K562 (cell line): ENCODE measurements around the gene SERTAD3. TPM values are rescaled to one million over a fixed set of nuclear protein-coding genes. Genes with fewer than 3 reads are reported as not detected.

Experiments
- ARID2 ChIP-seq: fragments of 450-650 bp; IDR thresholded peaks from 2 replicates; pipeline ENCODE4 v1.6.1; 2017; ENCODE audit warnings: antibody characterized with exemption, mild to moderate bottlenecking
- C11orf30 ChIP-seq: fragments of 450-650 bp; IDR thresholded peaks from 2 replicates; pipeline ENCODE4 v1.6.1; 2016; ENCODE audit warnings: low read depth, mild to moderate bottlenecking
- CAMTA2 ChIP-seq: fragments of 250-450 bp; sonication (Bioruptor Pico); conservative IDR thresholded peaks from 2 replicates; pipeline ENCODE4 v1.5.1; 2022
- CHCHD3 ChIP-seq: fragments of 250-450 bp; sonication (Bioruptor Pico); IDR thresholded peaks from 2 replicates; pipeline ENCODE4 v2.1.2; 2022; ENCODE audit warnings: mild to moderate bottlenecking
- CREB3 ChIP-seq: fragments of 450-650 bp; conservative IDR thresholded peaks from 2 replicates; pipeline ENCODE4 v1.6.1; 2016; ENCODE audit warnings: missing genetic modification characterization, low read depth, mild to moderate bottlenecking, missing compliant biosample characterization, moderate library complexity
- ELF4 ChIP-seq: fragments of 450-650 bp; formaldehyde crosslinking; IDR thresholded peaks from 2 replicates; pipeline ENCODE4 v1.4.0; 2022; ENCODE audit warnings: missing genetic modification characterization
- HDAC1 ChIP-seq, 2 experiments: fragments of 450-650 bp; IDR thresholded peaks; 2 replicates each; pipeline ENCODE4 v1.6.1; 2016 to 2017; ENCODE audit warnings: inconsistent platforms in 1 of 2, mild to moderate bottlenecking in 1 of 2, moderate library complexity in 1 of 2
- KAT7 ChIP-seq: sonication (generic); formaldehyde crosslinking; IDR thresholded peaks from 2 replicates; pipeline ENCODE4 v1.8.0; 2022; ENCODE audit warnings: missing genetic modification reagents, mild to moderate bottlenecking, borderline replicate concordance
- POLR2G ChIP-seq: fragments of 200-400 bp; formaldehyde crosslinking; IDR thresholded peaks from 2 replicates; pipeline ENCODE4 v1.6.1; 2017; ENCODE audit warnings: low read depth, mild to moderate bottlenecking, antibody characterized with exemption, low read length, moderate library complexity
- RAD21 ChIP-seq, 2 experiments: fragments of 250-450 bp in 1 of 2; fragments of 450-650 bp in 1 of 2; sonication (Bioruptor Pico) in 1 of 2; formaldehyde crosslinking in 1 of 2; IDR thresholded peaks in 1 of 2; conservative IDR thresholded peaks in 1 of 2; 2 replicates each; pipeline versions ENCODE4 v1.4.0 to v1.8.0; 2020 to 2022; ENCODE audit warnings: mild to moderate bottlenecking in 2 of 2, moderate library complexity in 1 of 2
- SP1 ChIP-seq: sonication (generic); formaldehyde crosslinking; IDR thresholded peaks from 2 replicates; pipeline ENCODE4 v1.8.1; 2022; ENCODE audit warnings: mild to moderate bottlenecking, missing genetic modification reagents
- TAF1 ChIP-seq: IDR thresholded peaks from 2 replicates; pipeline ENCODE4 v1.6.1; 2011; ENCODE audit warnings: mild to moderate bottlenecking, low read length, moderate library complexity; ENCODE audit not compliant: insufficient read depth, control insufficient read depth, severe bottlenecking; ENCODE audit errors: extremely low read depth
- ZNF184 ChIP-seq: sonication (generic); formaldehyde crosslinking; IDR thresholded peaks from 2 replicates; pipeline ENCODE4 v1.5.0; 2020; ENCODE audit warnings: missing genetic modification reagents
- ZNF217 ChIP-seq: sonication (generic); formaldehyde crosslinking; IDR thresholded peaks from 2 replicates; pipeline ENCODE4 v1.8.0; 2022; ENCODE audit warnings: mild to moderate bottlenecking, missing genetic modification reagents
- polyA plus RNA-seq, 8 experiments: library from polyadenylated mRNA; depleted of rRNA in 4 of 8; stranded (reverse) in 5 of 8; unstranded in 3 of 8; fragments of >200 nt; fragmentation: Nextera tagmentation in 2 of 8; fragmentation: Illumina TruSeq in 1 of 8; extraction: Ambion mirVana in 2 of 8; extraction: Trizol in 1 of 8; gene quantifications; 2 replicates each; pipeline versions ENCODE4 v1.2.1 to v1.2.3, GENCODE V29; 2011 to 2014; ENCODE audit warnings: inconsistent platforms in 1 of 8, missing spikeins in 1 of 8
- total RNA-seq, 7 experiments: library from RNA; depleted of rRNA in 6 of 7; stranded (reverse); fragments of >200 nt in 6 of 7; fragmentation: Illumina TruSeq in 2 of 7; extraction: Trizol in 2 of 7; gene quantifications; 2 replicates each; pipeline versions ENCODE4 v1.2.1 to v1.2.3, GENCODE V29; 2011 to 2021; ENCODE audit warnings: low replicate concordance in 1 of 7
- TF ChIP-seq, protein P1 (sequence below): sonication (generic); formaldehyde crosslinking; IDR thresholded peaks from 2 replicates; pipeline ENCODE4 v1.8.0; 2022; ENCODE audit warnings: mild to moderate bottlenecking, missing genetic modification reagents, borderline replicate concordance
- TF ChIP-seq, protein P2 (sequence below): sonication (generic); formaldehyde crosslinking; IDR thresholded peaks from 2 replicates; pipeline ENCODE4 v1.8.1; 2023; ENCODE audit warnings: mild to moderate bottlenecking, missing genetic modification reagents, moderate library complexity
- TF ChIP-seq, protein P3 (sequence below): sonication (generic); formaldehyde crosslinking; IDR thresholded peaks from 2 replicates; pipeline ENCODE4 v1.8.1; 2023; ENCODE audit warnings: mild to moderate bottlenecking, missing genetic modification reagents
- TF ChIP-seq, protein P4 (sequence below): fragments of 450-650 bp; IDR thresholded peaks from 2 replicates; pipeline ENCODE4 v1.6.1; 2017; ENCODE audit warnings: mild to moderate bottlenecking, moderate library complexity

The SERTAD3 gene
- total and polyA plus RNA-seq, 9 of the 15 experiments (the other 6 are each of a cell fraction or from before 2014, with no cell fraction given) = 5.4 to 28.9 (median 17.5) TPM

- TF ChIP-seq POLR2G (peak; percentile 97), CREB3 (tag) (no peak), RAD21 (CRISPR knock-in tag; conservative IDR thresholded peaks at IDR 0.05 in 1 of 2, IDR thresholded peaks at IDR 0.05 in 1 of 2) (no peak), TAF1 (peak; percentile 88), CAMTA2 (CRISPR knock-in tag) (no peak), SP1 (peak; percentile 96), KAT7 (no peak), ELF4 (no peak), C11orf30 (peak; percentile 62; the same call in 1 of the 2 replicates), ARID2 (0 out of 2 replicates have a peak, but pooled peaks have one; percentile 4), ZNF184 (CRISPR knock-in tag) (no peak), CHCHD3 (CRISPR knock-in tag) (0 out of 2 replicates have a peak, but pooled peaks have one; percentile 7), HDAC1 (IDR thresholded peaks at IDR 0.05) (peak in 1 of 2 experiments; percentile 95; a peak in 2 of 4 replicates), ZNF217 (no peak)
- TF ChIP-seq, protein P1, sequence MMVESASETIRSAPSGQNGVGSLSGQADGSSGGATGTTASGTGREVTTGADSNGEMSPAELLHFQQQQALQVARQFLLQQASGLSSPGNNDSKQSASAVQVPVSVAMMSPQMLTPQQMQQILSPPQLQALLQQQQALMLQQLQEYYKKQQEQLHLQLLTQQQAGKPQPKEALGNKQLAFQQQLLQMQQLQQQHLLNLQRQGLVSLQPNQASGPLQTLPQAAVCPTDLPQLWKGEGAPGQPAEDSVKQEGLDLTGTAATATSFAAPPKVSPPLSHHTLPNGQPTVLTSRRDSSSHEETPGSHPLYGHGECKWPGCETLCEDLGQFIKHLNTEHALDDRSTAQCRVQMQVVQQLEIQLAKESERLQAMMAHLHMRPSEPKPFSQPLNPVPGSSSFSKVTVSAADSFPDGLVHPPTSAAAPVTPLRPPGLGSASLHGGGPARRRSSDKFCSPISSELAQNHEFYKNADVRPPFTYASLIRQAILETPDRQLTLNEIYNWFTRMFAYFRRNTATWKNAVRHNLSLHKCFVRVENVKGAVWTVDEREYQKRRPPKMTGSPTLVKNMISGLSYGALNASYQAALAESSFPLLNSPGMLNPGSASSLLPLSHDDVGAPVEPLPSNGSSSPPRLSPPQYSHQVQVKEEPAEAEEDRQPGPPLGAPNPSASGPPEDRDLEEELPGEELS (CRISPR knock-in tag) = peak; percentile 80; the same call in 1 of the 2 replicates
- TF ChIP-seq, protein P2, sequence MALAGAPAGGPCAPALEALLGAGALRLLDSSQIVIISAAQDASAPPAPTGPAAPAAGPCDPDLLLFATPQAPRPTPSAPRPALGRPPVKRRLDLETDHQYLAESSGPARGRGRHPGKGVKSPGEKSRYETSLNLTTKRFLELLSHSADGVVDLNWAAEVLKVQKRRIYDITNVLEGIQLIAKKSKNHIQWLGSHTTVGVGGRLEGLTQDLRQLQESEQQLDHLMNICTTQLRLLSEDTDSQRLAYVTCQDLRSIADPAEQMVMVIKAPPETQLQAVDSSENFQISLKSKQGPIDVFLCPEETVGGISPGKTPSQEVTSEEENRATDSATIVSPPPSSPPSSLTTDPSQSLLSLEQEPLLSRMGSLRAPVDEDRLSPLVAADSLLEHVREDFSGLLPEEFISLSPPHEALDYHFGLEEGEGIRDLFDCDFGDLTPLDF (CRISPR knock-in tag) = peak; percentile 64; the same call in 1 of the 2 replicates
- TF ChIP-seq, protein P3, sequence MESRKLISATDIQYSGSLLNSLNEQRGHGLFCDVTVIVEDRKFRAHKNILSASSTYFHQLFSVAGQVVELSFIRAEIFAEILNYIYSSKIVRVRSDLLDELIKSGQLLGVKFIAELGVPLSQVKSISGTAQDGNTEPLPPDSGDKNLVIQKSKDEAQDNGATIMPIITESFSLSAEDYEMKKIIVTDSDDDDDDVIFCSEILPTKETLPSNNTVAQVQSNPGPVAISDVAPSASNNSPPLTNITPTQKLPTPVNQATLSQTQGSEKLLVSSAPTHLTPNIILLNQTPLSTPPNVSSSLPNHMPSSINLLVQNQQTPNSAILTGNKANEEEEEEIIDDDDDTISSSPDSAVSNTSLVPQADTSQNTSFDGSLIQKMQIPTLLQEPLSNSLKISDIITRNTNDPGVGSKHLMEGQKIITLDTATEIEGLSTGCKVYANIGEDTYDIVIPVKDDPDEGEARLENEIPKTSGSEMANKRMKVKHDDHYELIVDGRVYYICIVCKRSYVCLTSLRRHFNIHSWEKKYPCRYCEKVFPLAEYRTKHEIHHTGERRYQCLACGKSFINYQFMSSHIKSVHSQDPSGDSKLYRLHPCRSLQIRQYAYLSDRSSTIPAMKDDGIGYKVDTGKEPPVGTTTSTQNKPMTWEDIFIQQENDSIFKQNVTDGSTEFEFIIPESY (CRISPR knock-in tag) = peak; percentile 47; the same call in 1 of the 2 replicates
- TF ChIP-seq, protein P4, sequence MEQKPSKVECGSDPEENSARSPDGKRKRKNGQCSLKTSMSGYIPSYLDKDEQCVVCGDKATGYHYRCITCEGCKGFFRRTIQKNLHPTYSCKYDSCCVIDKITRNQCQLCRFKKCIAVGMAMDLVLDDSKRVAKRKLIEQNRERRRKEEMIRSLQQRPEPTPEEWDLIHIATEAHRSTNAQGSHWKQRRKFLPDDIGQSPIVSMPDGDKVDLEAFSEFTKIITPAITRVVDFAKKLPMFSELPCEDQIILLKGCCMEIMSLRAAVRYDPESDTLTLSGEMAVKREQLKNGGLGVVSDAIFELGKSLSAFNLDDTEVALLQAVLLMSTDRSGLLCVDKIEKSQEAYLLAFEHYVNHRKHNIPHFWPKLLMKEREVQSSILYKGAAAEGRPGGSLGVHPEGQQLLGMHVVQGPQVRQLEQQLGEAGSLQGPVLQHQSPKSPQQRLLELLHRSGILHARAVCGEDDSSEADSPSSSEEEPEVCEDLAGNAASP = no peak
Measured at GRCh38 chr19:40444000-40444824, at the start of gene SERTAD3 (continued).
